KMS-11 (cell line): ENCODE measurements around the gene ATP8A1.
A peak's percentile ranks its signal among the peaks of the same experiment; 100 is the strongest.
"Not testable (repeated sequence)": the region's sequence is repeated elsewhere in the genome, so short reads cannot be mapped to it uniquely, and the experiment has no call there.

ENCODE experiments used
- H2AFZ ChIP-seq: fragments of 200-600 bp; sonication (generic); 2 replicates; pipeline ENCODE4 v1.6.1; 2016; ENCODE audit warnings: antibody characterized with exemption, mixed run types, low read depth
- H3K27ac ChIP-seq: fragments of 200-600 bp; sonication (generic); 2 replicates; pipeline ENCODE4 v1.6.1; 2016; ENCODE audit warnings: mild to moderate bottlenecking, mixed run types
- H3K27me3 ChIP-seq: fragments of 200-600 bp; sonication (generic); 2 replicates; pipeline ENCODE4 v1.6.1; 2017; ENCODE audit warnings: mild to moderate bottlenecking, low read depth, mixed run types, moderate library complexity; ENCODE audit not compliant: insufficient read depth
- H3K36me3 ChIP-seq: fragments of 200-600 bp; sonication (generic); 2 replicates; pipeline ENCODE4 v1.6.1; 2017; ENCODE audit warnings: mild to moderate bottlenecking, mixed run types; ENCODE audit not compliant: insufficient read depth
- H3K4me1 ChIP-seq: fragments of 200-600 bp; sonication (generic); 2 replicates; pipeline ENCODE4 v1.6.1; 2016; ENCODE audit warnings: mild to moderate bottlenecking, low read depth, mixed run types; ENCODE audit not compliant: poor library complexity, severe bottlenecking
- H3K4me2 ChIP-seq: fragments of 200-600 bp; sonication (generic); 2 replicates; pipeline ENCODE4 v1.7.0; 2016; ENCODE audit warnings: mild to moderate bottlenecking, mixed run types
- H3K4me3 ChIP-seq: fragments of 200-600 bp; sonication (generic); IDR thresholded peaks from 2 replicates; pipeline ENCODE4 v1.6.1; 2017; ENCODE audit warnings: low read depth, low read length, mixed read lengths; ENCODE audit not compliant: insufficient read depth
- H3K79me2 ChIP-seq: fragments of 200-600 bp; sonication (generic); 2 replicates; pipeline ENCODE4 v1.6.1; 2016; ENCODE audit warnings: low read depth, mixed run types; ENCODE audit not compliant: insufficient read depth
- H3K9ac ChIP-seq: fragments of 200-600 bp; sonication (generic); 2 replicates; pipeline ENCODE4 v1.6.1; 2016; ENCODE audit warnings: mild to moderate bottlenecking, mixed run types
- H4K20me1 ChIP-seq: fragments of 200-600 bp; sonication (generic); 2 replicates; pipeline ENCODE4 v1.6.1; 2016; ENCODE audit warnings: mild to moderate bottlenecking, mixed run types; ENCODE audit not compliant: insufficient read depth
- TF ChIP-seq, protein P1 (sequence below): fragments of 200-600 bp; sonication (generic); conservative IDR thresholded peaks from 2 replicates; pipeline ENCODE4 v1.6.1; 2017; ENCODE audit warnings: low read depth, mild to moderate bottlenecking, antibody characterized with exemption, low read length, moderate library complexity, mixed read lengths

Gene ATP8A1

DNA sequence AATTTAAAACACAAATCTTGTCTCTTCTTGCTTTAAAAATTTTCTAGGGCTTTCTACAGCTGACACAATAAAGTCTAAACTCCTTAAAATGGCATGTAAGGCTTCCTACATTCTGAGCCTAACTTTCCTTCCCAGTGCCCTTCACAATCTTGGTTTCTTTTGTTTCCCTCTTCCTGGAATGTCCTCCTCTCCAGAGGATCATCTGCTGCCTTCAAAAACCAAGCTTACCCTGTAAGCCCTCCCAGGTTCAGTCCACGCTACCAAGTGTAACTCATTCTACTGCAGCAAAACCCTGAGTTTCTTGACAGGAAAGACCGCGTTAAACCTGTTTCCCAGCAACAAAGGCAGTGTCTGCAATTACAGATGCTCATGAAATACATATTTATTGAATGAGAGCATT is 168.4 kb downstream of the ATP8A1 start:
- Histone ChIP-seq H4K20me1 (no peaks in the 10 kb centered on the region), H2AFZ (peak overlapping the region; percentile 1; the same call in 1 of the 2 replicates), H3K4me1 (peaks cover 70% of the 10 kb centered on the region), H3K79me2 (no peaks in the 10 kb centered on the region), H3K36me3 (no peaks in the 10 kb centered on the region), H3K27ac (peak overlapping the region; percentile 80), H3K9ac (peak overlapping the region; percentile 43; the same call in 1 of the 2 replicates), H3K4me2 (peak overlapping the region; percentile 92), H3K27me3 (no peaks in the 10 kb centered on the region), H3K4me3 (peak overlapping the region; percentile 36)
- TF ChIP-seq, protein P1, sequence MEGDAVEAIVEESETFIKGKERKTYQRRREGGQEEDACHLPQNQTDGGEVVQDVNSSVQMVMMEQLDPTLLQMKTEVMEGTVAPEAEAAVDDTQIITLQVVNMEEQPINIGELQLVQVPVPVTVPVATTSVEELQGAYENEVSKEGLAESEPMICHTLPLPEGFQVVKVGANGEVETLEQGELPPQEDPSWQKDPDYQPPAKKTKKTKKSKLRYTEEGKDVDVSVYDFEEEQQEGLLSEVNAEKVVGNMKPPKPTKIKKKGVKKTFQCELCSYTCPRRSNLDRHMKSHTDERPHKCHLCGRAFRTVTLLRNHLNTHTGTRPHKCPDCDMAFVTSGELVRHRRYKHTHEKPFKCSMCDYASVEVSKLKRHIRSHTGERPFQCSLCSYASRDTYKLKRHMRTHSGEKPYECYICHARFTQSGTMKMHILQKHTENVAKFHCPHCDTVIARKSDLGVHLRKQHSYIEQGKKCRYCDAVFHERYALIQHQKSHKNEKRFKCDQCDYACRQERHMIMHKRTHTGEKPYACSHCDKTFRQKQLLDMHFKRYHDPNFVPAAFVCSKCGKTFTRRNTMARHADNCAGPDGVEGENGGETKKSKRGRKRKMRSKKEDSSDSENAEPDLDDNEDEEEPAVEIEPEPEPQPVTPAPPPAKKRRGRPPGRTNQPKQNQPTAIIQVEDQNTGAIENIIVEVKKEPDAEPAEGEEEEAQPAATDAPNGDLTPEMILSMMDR, result no peak

DNA sequence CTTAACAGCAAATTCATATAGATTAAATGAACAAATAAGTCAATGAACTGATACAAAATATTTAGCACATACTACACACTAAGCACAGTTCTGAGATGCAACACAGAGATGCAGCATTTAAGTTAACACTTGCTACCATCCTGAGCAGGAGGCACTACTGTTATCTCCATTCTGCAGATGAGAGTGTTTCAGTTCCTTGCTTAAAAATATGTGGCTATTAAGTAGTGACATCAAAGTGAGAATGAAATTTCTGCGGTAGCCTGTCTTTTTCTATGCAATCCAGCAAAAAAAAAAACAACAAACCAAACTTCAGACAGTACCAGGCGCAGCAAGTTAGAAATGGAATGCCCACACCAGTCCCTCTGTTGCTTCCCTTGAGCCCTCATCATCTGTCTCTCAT is 168.8 kb downstream of the ATP8A1 start:
- peaks cover 66% of the 10 kb centered on the region for H3K4me1 ChIP-seq
- H3K36me3 ChIP-seq, result no peaks in the 10 kb centered on the region
- H3K4me2 ChIP-seq, result peak overlapping the region; percentile 92
- no peaks in the 10 kb centered on the region for H4K20me1 ChIP-seq
- H3K79me2 ChIP-seq, result no peaks in the 10 kb centered on the region
- H3K9ac ChIP-seq, result peak overlapping the region; percentile 43; the same call in 1 of the 2 replicates
- peak overlapping the region; percentile 36 for H3K4me3 ChIP-seq
- peak overlapping the region; percentile 80 for H3K27ac ChIP-seq
- H3K27me3 ChIP-seq, result no peaks in the 10 kb centered on the region
- H2AFZ ChIP-seq, result peak overlapping the region; percentile 1; the same call in 1 of the 2 replicates
- TF ChIP-seq, protein P1, result no peak

DNA sequence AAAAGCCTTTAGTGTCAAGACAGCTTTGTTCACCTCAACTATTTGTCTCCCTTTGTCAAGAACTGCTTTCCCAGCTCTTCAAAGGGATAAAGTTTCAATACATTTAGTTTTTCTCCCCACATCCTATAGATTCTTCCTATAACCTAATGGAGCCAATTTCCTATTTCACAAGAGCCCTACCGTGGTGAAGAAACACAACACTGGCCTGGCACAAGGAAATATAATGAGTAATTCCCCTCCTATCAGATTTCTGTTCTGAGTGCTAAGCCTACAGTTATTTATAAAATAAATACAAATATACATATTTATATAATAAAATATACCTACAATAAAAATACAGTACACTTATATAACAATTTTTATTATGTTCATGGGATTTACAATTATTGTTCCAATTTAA is 169.7 kb downstream of the ATP8A1 start:
- no peaks in the 10 kb centered on the region for H3K79me2 ChIP-seq
- no peak overlapping the region for H2AFZ ChIP-seq
- no peak overlapping the region for H3K4me3 ChIP-seq
- H4K20me1 ChIP-seq, result no peaks in the 10 kb centered on the region
- TF ChIP-seq, protein P1, result no peak
- no peak overlapping the region for H3K9ac ChIP-seq
- no peaks in the 10 kb centered on the region for H3K27me3 ChIP-seq
- no peaks in the 10 kb centered on the region for H3K36me3 ChIP-seq
- H3K4me2 ChIP-seq, result peak overlapping the region; percentile 92; the same call in 1 of the 2 replicates
- H3K27ac ChIP-seq, result peak overlapping the region; percentile 80; the same call in 1 of the 2 replicates
- peaks cover 63% of the 10 kb centered on the region for H3K4me1 ChIP-seq

DNA sequence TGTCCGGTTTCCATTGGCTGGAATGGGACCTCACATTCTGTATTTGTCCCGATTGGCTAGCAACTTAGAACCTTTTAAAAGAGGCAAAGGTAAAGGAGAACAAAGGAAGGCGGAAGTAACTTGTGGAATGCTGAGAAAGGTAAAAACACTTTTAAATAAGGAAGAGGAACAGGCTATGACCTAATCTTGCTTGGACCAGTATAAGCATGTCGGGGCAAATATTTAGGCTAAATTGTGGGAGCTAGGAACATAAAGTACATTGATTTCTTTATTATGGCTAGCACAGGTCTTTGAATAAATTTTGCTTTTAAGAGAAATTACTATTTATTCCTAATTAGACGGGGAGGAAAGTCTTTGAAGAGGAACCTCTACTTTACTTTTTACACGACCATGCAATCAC is 170.7 kb downstream of the ATP8A1 start:
- H3K4me1 ChIP-seq, result peaks cover 60% of the 10 kb centered on the region
- peak overlapping the region; percentile 54; the same call in 1 of the 2 replicates for H3K4me2 ChIP-seq
- not testable (repeated sequence) for H3K27me3 ChIP-seq, H3K79me2 ChIP-seq, H3K27ac ChIP-seq, H3K4me3 ChIP-seq, H4K20me1 ChIP-seq, H3K36me3 ChIP-seq, H3K9ac ChIP-seq, H2AFZ ChIP-seq

DNA sequence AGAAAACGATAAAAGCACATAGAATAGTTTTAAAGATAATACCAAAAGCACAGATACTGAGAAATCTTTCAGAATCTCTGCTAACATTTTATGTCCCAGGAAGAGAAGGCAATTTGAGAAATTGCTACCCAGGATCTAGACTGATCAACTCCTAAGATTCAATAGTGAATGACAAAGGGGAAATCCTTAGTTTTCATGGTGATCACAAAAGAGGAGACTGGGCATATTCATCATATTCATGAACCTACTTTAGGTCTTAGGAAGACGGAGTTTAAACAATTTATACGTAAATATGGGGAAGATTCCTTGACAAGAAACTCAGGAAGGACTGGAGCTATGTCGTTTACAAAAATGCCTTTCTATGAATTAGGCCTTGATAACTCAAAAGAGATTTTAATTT is 172.3 kb downstream of the ATP8A1 start:
- no peak overlapping the region for H3K4me2 ChIP-seq
- no peak overlapping the region for H3K27ac ChIP-seq
- TF ChIP-seq, protein P1, result no peak

More for the DNA sequence above, 172.3 kb downstream of the ATP8A1 start:
- Histone ChIP-seq H3K9ac (no peak overlapping the region), H3K4me1 (peaks cover 45% of the 10 kb centered on the region), H3K79me2 (no peaks in the 10 kb centered on the region), H3K27me3 (no peaks in the 10 kb centered on the region), H3K36me3 (no peaks in the 10 kb centered on the region), H4K20me1 (no peaks in the 10 kb centered on the region), H2AFZ (no peak overlapping the region), H3K4me3 (no peak overlapping the region)
